ENCODE measurements around the gene ARG1. TPM values are rescaled to one million over a fixed set of nuclear protein-coding genes. Genes with fewer than 3 reads are reported as not detected.

ARG1 gene
- total RNA-seq, 2 donors from 2014 or later, result not detected

DNA sequence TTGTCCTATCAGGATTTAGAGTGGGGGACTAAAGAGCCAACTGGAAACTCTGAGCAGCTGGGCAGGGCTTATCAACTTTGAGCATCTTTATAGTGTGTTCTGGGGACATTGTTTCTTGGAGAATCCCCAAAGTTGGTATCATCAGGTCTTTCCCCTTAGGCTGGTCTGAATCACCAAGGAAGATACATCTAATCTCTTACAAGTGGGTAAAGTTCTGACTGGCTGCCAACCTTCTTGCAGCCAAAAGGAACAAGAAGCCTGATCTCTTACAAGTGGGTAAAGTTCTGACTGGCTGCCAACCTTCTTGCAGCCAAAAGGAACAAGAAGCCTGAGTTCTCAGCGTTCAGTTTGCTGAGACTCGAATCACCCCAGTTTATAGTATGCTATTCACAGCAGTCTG lies 56.6 kb downstream of the ARG1 start:
- H3K4me1 ChIP-seq, result peaks cover 14% of the 10 kb centered on the region
- H3K36me3 ChIP-seq (replicated peaks in 1 of 2; ENCODE audit: insufficient read depth in 1 of 2, low read depth in 2 of 2), result peaks cover 0 to 1% of the 10 kb centered on the region in 2 donors
- ATAC-seq, result no peak
- TF ChIP-seq POLR2A (IDR thresholded peaks at IDR 0.05), result no peak
- TF ChIP-seq, protein P1, sequence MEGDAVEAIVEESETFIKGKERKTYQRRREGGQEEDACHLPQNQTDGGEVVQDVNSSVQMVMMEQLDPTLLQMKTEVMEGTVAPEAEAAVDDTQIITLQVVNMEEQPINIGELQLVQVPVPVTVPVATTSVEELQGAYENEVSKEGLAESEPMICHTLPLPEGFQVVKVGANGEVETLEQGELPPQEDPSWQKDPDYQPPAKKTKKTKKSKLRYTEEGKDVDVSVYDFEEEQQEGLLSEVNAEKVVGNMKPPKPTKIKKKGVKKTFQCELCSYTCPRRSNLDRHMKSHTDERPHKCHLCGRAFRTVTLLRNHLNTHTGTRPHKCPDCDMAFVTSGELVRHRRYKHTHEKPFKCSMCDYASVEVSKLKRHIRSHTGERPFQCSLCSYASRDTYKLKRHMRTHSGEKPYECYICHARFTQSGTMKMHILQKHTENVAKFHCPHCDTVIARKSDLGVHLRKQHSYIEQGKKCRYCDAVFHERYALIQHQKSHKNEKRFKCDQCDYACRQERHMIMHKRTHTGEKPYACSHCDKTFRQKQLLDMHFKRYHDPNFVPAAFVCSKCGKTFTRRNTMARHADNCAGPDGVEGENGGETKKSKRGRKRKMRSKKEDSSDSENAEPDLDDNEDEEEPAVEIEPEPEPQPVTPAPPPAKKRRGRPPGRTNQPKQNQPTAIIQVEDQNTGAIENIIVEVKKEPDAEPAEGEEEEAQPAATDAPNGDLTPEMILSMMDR (IDR thresholded peaks at IDR 0.05), result no peak
- H3K27me3 ChIP-seq, result no peaks in the 10 kb centered on the region
- DNase-seq, result no peak
- intact Hi-C loops (cut with DNase I), result no loop called here
- H3K4me3 ChIP-seq, result no peak overlapping the region
- H3K9me3 ChIP-seq, result no peaks in the 10 kb centered on the region
- WGBS, 2 donors, result 68 to 70% methylated on average over 2 of the region's 2 CpGs
- H3K27ac ChIP-seq, result no peak overlapping the region

DNA sequence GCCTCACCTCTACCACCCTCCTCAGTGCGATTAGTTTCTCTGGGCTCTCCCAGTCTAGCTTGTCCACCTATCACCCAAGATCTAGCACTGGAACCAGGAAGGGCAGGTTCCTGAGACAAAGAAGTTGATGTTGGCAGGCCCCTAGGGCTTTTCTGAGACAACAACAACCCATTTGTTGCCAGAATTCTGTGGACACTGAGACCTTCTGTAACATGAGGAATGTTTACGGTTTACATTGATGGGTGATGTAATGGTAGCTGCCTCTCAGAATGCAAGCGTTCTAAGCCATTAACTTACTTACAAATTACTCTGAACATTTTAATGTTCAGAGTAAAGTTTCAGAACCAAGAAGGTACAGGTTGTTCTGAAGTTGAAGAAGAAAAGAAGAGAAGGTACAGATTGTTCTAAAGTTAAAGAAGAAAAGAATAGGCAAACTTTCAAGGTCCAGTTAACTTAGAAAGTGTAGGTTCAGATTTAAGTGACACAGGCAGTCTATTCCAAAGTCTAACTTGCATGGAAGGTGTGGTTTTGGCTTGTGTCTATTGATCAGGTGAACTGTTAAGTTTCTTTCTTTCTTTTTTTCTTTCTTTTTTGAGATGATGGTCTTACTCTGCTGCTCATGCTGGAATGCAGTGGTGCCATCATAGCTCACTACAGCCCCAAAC lies 58.7 kb downstream of the ARG1 start:
- DNase-seq (no peak), ATAC-seq (no peak)
- no peak for TF ChIP-seq POLR2A (IDR thresholded peaks at IDR 0.05)
- TF ChIP-seq, protein P1 (IDR thresholded peaks at IDR 0.05), result no peak
- Histone ChIP-seq H3K27ac (no peak overlapping the region), H3K4me3 (no peak overlapping the region), H3K4me1 (peaks cover 11% of the 10 kb centered on the region), H3K36me3 (replicated peaks in 1 of 2; ENCODE audit: insufficient read depth in 1 of 2, low read depth in 2 of 2) (no peaks in the 10 kb centered on the region), H3K9me3 (no peaks in the 10 kb centered on the region), H3K27me3 (no peaks in the 10 kb centered on the region)
- WGBS, 2 donors, result 68% methylated on average over 3 of the region's 3 CpGs
- intact Hi-C loops (cut with DNase I), result no loop called here

Other genes with a start within 250 kb of the ARG1 start
- gene MED23, start 55.0 kb downstream of the ARG1 start, total RNA-seq, result 10 to 100 TPM; 11.9 to 18.2 TPM
- gene ENPP3, start 64.1 kb downstream of the ARG1 start, total RNA-seq, result under 1 TPM in 1 of 2 donors, not detected in 1; 0.26 TPM
- gene OR2A4, start 128.2 kb downstream of the ARG1 start, total RNA-seq, result not detected
- under 1 TPM in 1 of 2 donors, not detected in 1; 0.66 TPM for gene CTAGE9, start 137.8 kb downstream of the ARG1 start, total RNA-seq
- 10 to 100 TPM; 16.2 to 19.2 TPM for gene ENPP1, start 234.8 kb downstream of the ARG1 start, total RNA-seq

Measured in body of pancreas (tissue), 4 donors.